ENCODE results near the gene IKZF2.

DNA sequence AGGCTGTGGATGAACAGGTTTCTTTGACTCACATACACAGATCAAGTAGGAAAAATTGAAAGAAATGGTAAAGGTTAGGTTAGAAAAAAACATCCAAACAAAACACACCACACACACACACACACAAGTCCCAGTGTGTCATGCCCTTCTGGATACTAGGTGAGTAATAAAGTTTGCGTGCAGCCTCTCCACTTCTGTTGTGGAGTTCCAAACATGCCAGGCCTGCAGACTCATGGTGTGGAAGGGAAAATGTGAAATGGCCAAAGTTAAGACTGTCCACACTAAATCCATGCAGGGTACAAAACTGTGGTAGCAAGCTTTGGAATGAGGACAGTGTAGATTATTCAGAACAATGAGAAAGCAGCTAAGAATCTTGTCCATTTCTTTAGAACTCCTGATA, 114.6 kb downstream of the IKZF2 start:
- TF ChIP-seq, protein P1, sequence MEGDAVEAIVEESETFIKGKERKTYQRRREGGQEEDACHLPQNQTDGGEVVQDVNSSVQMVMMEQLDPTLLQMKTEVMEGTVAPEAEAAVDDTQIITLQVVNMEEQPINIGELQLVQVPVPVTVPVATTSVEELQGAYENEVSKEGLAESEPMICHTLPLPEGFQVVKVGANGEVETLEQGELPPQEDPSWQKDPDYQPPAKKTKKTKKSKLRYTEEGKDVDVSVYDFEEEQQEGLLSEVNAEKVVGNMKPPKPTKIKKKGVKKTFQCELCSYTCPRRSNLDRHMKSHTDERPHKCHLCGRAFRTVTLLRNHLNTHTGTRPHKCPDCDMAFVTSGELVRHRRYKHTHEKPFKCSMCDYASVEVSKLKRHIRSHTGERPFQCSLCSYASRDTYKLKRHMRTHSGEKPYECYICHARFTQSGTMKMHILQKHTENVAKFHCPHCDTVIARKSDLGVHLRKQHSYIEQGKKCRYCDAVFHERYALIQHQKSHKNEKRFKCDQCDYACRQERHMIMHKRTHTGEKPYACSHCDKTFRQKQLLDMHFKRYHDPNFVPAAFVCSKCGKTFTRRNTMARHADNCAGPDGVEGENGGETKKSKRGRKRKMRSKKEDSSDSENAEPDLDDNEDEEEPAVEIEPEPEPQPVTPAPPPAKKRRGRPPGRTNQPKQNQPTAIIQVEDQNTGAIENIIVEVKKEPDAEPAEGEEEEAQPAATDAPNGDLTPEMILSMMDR (IDR thresholded peaks at IDR 0.05), result no peak
- no peak for TF ChIP-seq POLR2A (IDR thresholded peaks at IDR 0.05)

Measured in ovary (tissue), 3 donors.